HepG2 (cell line): Measurements from ENCODE around the gene MASP2. TPM values are rescaled to one million over a fixed set of nuclear protein-coding genes. Genes with fewer than 3 reads are reported as not detected.

Experiments used
- ATAC-seq: fragments of 200-7000 bp; cut with Tn5 transposase; 3 replicates; pipeline ENCODE4 v1.9.1; 2020; ENCODE audit warnings: mild to moderate bottlenecking, moderate library complexity
- BruUV-seq: library from RNA; stranded (reverse); fragments of 400-500 nt; replicated peaks from 2 replicates; lab custom pipeline; 2021; lab: Mats Ljungman, UMichigan
- CTCF ChIA-PET: fragments of 300-600 bp; formaldehyde crosslinking; extraction: SDS; loops from one replicate; lab custom pipeline; 2021; ENCODE audit warnings: low total read pairs, inconsistent platforms, low intra/inter-chr PET ratio; lab: Yijun Ruan, JAX
- POLR2A ChIA-PET: fragments of 350-600 bp; sonication (Branson Sonifier 250); formaldehyde crosslinking; loops from one replicate; lab custom pipeline; 2020; ENCODE audit warnings: antibody characterized with exemption, inconsistent platforms; lab: Yijun Ruan, JAX
- DNase-seq: peaks from one replicate; pipeline ENCODE4 v3.0.0-alpha.2; 2015; ENCODE audit warnings: low spot score
- FAIRE-seq: peaks from 3 replicates; lab custom pipeline; 2011; peaks lifted over from hg19 to GRCh38; lab: Jason Lieb, UNC
- H2AFZ ChIP-seq: one replicate; pipeline ENCODE4 v1.6.1; 2011; ENCODE audit warnings: low read length, inconsistent platforms
- H3K27ac ChIP-seq: fragments of 300-600 bp; 3 replicates; pipeline ENCODE4 v1.8.0; 2011; ENCODE audit warnings: mixed run types, mild to moderate bottlenecking, mixed read lengths, low read length, inconsistent platforms; ENCODE audit not compliant: insufficient read depth; ENCODE audit errors: extremely low read length
- H3K27me3 ChIP-seq, 2 experiments: fragments of 200-600 bp in 1 of 2; 2 replicates in 1 of 2; 3 replicates in 1 of 2; pipeline versions ENCODE4 v1.6.0 to v1.8.0; 2011; ENCODE audit warnings: low read length in 2 of 2, mild to moderate bottlenecking in 2 of 2, moderate library complexity in 2 of 2, inconsistent platforms in 1 of 2; ENCODE audit not compliant: insufficient read depth in 2 of 2, control insufficient read depth in 1 of 2
- H3K36me3 ChIP-seq, 2 experiments: fragments of 200-600 bp in 1 of 2; replicated peaks in 1 of 2; 2 replicates in 1 of 2; 3 replicates in 1 of 2; pipeline versions ENCODE4 v1.5.1 to v1.8.0; 2011; ENCODE audit warnings: low read length in 2 of 2, inconsistent platforms in 1 of 2; ENCODE audit not compliant: insufficient read depth in 2 of 2, control insufficient read depth in 1 of 2
- H3K4me1 ChIP-seq: 2 replicates; pipeline ENCODE4 v1.5.1; 2012; ENCODE audit warnings: low read length, inconsistent platforms; ENCODE audit not compliant: insufficient read depth
- H3K4me2 ChIP-seq: 2 replicates; pipeline ENCODE4 v1.6.0; 2011; ENCODE audit warnings: low read depth, low read length, inconsistent platforms
- H3K4me3 ChIP-seq, 3 experiments: fragments of 200-600 bp in 1 of 3; sonication (generic), shearing (Covaris generic) in 1 of 3; replicated peaks in 1 of 3; 2 replicates each; pipeline ENCODE4 v1.5.1; 2011 to 2016; ENCODE audit warnings: low read length in 3 of 3, inconsistent platforms in 2 of 3, low read depth in 2 of 3, mild to moderate bottlenecking in 2 of 3, control low read depth in 1 of 3, mixed read lengths in 1 of 3; ENCODE audit not compliant: insufficient read depth in 1 of 3
- H3K79me2 ChIP-seq: one replicate; pipeline ENCODE4 v1.6.1; 2011; ENCODE audit warnings: low read length, inconsistent platforms; ENCODE audit not compliant: insufficient read depth
- H3K9ac ChIP-seq: 2 replicates; pipeline ENCODE4 v1.6.0; 2011; ENCODE audit warnings: mild to moderate bottlenecking, low read depth, low read length, inconsistent platforms; ENCODE audit not compliant: insufficient read depth
- H3K9me3 ChIP-seq: 2 replicates; pipeline ENCODE4 v1.5.1; 2012; ENCODE audit warnings: mild to moderate bottlenecking, low read length
- H4K20me1 ChIP-seq: 2 replicates; pipeline ENCODE4 v1.6.0; 2011; ENCODE audit warnings: inconsistent platforms, mild to moderate bottlenecking, low read length, moderate library complexity; ENCODE audit not compliant: insufficient read depth
- MTA1 ChIP-seq: sonication (generic); formaldehyde crosslinking; IDR thresholded peaks from 2 replicates; pipeline ENCODE4 v1.4.0; 2020; ENCODE audit warnings: missing genetic modification reagents, mild to moderate bottlenecking, borderline replicate concordance
- MXD3 ChIP-seq: IDR thresholded peaks from 2 replicates; pipeline ENCODE4 v1.6.1; 2016; ENCODE audit warnings: mild to moderate bottlenecking, missing biosample characterization, missing genetic modification reagents
- NAIF1 ChIP-seq: sonication (generic); formaldehyde crosslinking; IDR thresholded peaks from 2 replicates; pipeline ENCODE4 v1.5.0; 2020; ENCODE audit warnings: mild to moderate bottlenecking, missing genetic modification reagents, borderline replicate concordance
- RBM39 ChIP-seq: fragments of 200-400 bp; formaldehyde crosslinking; IDR thresholded peaks from one replicate; pipeline ENCODE4 v1.6.1; 2018; ENCODE audit warnings: antibody characterized with exemption, mild to moderate bottlenecking, low read depth, low read length; ENCODE audit not compliant: poor library complexity, severe bottlenecking
- SETDB1 ChIP-seq: sonication (generic); formaldehyde crosslinking; IDR thresholded peaks from 2 replicates; pipeline ENCODE4 v1.5.1; 2020; ENCODE audit warnings: missing genetic modification reagents, mild to moderate bottlenecking, borderline replicate concordance
- TCF7 ChIP-seq: sonication (generic); IDR thresholded peaks from 2 replicates; pipeline ENCODE4 v1.6.1; 2016; ENCODE audit warnings: antibody characterized with exemption, low read depth
- THAP11 ChIP-seq: IDR thresholded peaks from 2 replicates; pipeline ENCODE4 v1.6.1; 2016; ENCODE audit warnings: missing biosample characterization, missing genetic modification reagents
- ZSCAN12 ChIP-seq: sonication (generic); formaldehyde crosslinking; IDR thresholded peaks from 2 replicates; pipeline ENCODE4 v1.9.0; 2021; ENCODE audit warnings: mild to moderate bottlenecking, missing genetic modification reagents
- WGBS: methylation state at CpG from one replicate; pipeline ENCODE4 v1.1.6; 2017; ENCODE audit warnings: low lambda C conversion rate; 5-methylcytosine and 5-hydroxymethylcytosine counted together
- in situ Hi-C: cut with HindIII; loops from 2 replicates; pipeline ENCODE4 v1.10.0; 2017; ENCODE audit warnings: low pct_unique_long_range_greater_than_20kb; ENCODE audit not compliant: extremely low pct_ligation_motif_present
- intact Hi-C: fragments of 100-400 bp; cut with micrococcal nuclease; formaldehyde crosslinking; loops from one replicate; pipeline ENCODE4 v1.10.0; 2022; ENCODE audit not compliant: unreplicated experiment
- polyA plus RNA-seq, 8 experiments: library from polyadenylated mRNA; depleted of rRNA in 3 of 8; stranded (reverse) in 7 of 8; unstranded in 1 of 8; fragments of >200 nt; fragmentation: Illumina TruSeq in 4 of 8; extraction: Trizol in 4 of 8; gene quantifications; 2 replicates each; pipeline versions ENCODE4 v1.2.1 to v1.2.3, GENCODE V29; 2011 to 2016; ENCODE audit warnings: low read depth in 4 of 8, missing spikeins in 1 of 8, mixed read lengths in 1 of 8; ENCODE audit not compliant: insufficient read depth in 1 of 8
- total RNA-seq, 5 experiments: library from RNA; depleted of rRNA; stranded (reverse); fragments of >200 nt; fragmentation: Illumina TruSeq; extraction: Trizol; gene quantifications; 2 replicates each; pipeline ENCODE4 v1.2.3, GENCODE V29; 2016; ENCODE audit warnings: low read depth in 1 of 5
- TF ChIP-seq, protein P1 (sequence below), 2 experiments: IDR thresholded peaks; 2 replicates each; pipeline ENCODE4 v1.6.1; 2011 to 2012; ENCODE audit warnings: low read length in 2 of 2, borderline replicate concordance in 1 of 2, low read depth in 1 of 2, mild to moderate bottlenecking in 1 of 2, moderate library complexity in 1 of 2
- TF ChIP-seq, protein P2 (sequence below): sonication (generic); formaldehyde crosslinking; IDR thresholded peaks from 2 replicates; pipeline ENCODE4 v1.5.1; 2020; ENCODE audit warnings: mild to moderate bottlenecking, missing genetic modification reagents, borderline replicate concordance
- TF ChIP-seq, protein P3 (sequence below): sonication (generic); formaldehyde crosslinking; IDR thresholded peaks from 2 replicates; pipeline ENCODE4 v1.8.1; 2023; ENCODE audit warnings: mild to moderate bottlenecking, missing genetic modification reagents

Gene MASP2
- total and polyA plus RNA-seq, 2 of the 13 experiments (the other 11 are each of a cell fraction or from before 2014, with no cell fraction given) = 7.1 to 11.8 TPM

DNA sequence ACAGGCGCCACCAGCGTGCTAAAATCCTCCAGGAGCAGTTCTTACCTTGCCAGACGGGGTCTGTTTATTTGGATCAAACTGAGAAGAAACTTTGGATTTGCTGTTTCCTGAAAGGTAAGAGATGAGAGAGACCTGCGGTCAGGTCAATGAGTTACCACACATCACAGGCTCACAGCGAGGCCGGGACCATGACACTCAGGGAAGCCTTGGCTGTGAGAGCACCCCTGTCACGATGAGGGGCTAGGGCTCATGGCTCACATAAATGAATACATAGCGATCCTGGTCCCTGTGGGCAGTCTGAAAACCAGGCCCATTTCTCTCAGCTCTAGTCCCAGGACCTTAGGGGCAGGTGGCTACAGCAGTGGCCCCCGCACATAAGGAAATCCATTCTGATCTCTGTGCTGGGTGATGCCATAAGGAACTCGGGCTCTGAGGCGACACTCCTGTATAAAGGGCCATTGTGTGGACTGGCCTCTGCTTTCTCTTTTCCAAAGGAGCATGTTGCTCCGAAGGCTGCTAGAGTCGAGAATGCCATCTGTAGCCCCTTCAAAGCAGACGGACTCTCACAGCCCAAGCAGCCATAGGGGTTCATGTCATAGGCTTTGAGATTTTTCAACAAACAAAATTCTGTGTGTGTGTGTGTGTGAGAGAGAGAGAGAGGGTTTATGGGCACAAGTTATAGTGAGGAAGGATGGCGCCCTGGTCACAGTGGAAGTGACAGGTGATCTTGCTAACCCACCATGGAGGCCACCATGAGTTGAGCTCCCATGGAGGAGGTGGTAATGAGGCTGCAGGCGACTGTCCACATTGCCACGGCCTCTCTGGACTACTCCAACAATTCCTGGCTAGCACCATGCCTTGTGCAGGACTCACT lies 21.8 kb upstream of the MASP2 start:
- intact Hi-C loops = no loop called here
- Histone ChIP-seq H3K4me1 (no peaks in the 10 kb centered on the region), H3K9ac (no peak overlapping the region), H3K79me2 (no peaks in the 10 kb centered on the region), H4K20me1 (no peaks in the 10 kb centered on the region), H2AFZ (no peak overlapping the region), H3K27me3 (no peaks in the 10 kb centered on the region), H3K4me3 (no peak overlapping the region), H3K9me3 (no peaks in the 10 kb centered on the region), H3K27ac (no peak overlapping the region), H3K36me3 (peaks cover 45 to 85% of the 10 kb centered on the region in 2 experiments), H3K4me2 (no peak overlapping the region)
- ATAC-seq = no peak
- no peak for FAIRE-seq
- in situ Hi-C loops = no loop called here
- ChIA-PET CTCF (no interaction called here), POLR2A (no interaction called here)
- BruUV-seq = no TSS peak
- WGBS = 97% methylated on average over 11 of the region's 17 CpGs
- no peak for DNase-seq
- no peak for TF ChIP-seq MXD3 (CRISPR knock-in tag)
- TF ChIP-seq, protein P1, sequence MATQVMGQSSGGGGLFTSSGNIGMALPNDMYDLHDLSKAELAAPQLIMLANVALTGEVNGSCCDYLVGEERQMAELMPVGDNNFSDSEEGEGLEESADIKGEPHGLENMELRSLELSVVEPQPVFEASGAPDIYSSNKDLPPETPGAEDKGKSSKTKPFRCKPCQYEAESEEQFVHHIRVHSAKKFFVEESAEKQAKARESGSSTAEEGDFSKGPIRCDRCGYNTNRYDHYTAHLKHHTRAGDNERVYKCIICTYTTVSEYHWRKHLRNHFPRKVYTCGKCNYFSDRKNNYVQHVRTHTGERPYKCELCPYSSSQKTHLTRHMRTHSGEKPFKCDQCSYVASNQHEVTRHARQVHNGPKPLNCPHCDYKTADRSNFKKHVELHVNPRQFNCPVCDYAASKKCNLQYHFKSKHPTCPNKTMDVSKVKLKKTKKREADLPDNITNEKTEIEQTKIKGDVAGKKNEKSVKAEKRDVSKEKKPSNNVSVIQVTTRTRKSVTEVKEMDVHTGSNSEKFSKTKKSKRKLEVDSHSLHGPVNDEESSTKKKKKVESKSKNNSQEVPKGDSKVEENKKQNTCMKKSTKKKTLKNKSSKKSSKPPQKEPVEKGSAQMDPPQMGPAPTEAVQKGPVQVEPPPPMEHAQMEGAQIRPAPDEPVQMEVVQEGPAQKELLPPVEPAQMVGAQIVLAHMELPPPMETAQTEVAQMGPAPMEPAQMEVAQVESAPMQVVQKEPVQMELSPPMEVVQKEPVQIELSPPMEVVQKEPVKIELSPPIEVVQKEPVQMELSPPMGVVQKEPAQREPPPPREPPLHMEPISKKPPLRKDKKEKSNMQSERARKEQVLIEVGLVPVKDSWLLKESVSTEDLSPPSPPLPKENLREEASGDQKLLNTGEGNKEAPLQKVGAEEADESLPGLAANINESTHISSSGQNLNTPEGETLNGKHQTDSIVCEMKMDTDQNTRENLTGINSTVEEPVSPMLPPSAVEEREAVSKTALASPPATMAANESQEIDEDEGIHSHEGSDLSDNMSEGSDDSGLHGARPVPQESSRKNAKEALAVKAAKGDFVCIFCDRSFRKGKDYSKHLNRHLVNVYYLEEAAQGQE (IDR thresholded peaks at IDR 0.05; ENCODE audit: borderline replicate concordance in 1 of 2, low read depth in 1 of 2, low read length in 2 of 2) = no peak
- TF ChIP-seq, protein P2, sequence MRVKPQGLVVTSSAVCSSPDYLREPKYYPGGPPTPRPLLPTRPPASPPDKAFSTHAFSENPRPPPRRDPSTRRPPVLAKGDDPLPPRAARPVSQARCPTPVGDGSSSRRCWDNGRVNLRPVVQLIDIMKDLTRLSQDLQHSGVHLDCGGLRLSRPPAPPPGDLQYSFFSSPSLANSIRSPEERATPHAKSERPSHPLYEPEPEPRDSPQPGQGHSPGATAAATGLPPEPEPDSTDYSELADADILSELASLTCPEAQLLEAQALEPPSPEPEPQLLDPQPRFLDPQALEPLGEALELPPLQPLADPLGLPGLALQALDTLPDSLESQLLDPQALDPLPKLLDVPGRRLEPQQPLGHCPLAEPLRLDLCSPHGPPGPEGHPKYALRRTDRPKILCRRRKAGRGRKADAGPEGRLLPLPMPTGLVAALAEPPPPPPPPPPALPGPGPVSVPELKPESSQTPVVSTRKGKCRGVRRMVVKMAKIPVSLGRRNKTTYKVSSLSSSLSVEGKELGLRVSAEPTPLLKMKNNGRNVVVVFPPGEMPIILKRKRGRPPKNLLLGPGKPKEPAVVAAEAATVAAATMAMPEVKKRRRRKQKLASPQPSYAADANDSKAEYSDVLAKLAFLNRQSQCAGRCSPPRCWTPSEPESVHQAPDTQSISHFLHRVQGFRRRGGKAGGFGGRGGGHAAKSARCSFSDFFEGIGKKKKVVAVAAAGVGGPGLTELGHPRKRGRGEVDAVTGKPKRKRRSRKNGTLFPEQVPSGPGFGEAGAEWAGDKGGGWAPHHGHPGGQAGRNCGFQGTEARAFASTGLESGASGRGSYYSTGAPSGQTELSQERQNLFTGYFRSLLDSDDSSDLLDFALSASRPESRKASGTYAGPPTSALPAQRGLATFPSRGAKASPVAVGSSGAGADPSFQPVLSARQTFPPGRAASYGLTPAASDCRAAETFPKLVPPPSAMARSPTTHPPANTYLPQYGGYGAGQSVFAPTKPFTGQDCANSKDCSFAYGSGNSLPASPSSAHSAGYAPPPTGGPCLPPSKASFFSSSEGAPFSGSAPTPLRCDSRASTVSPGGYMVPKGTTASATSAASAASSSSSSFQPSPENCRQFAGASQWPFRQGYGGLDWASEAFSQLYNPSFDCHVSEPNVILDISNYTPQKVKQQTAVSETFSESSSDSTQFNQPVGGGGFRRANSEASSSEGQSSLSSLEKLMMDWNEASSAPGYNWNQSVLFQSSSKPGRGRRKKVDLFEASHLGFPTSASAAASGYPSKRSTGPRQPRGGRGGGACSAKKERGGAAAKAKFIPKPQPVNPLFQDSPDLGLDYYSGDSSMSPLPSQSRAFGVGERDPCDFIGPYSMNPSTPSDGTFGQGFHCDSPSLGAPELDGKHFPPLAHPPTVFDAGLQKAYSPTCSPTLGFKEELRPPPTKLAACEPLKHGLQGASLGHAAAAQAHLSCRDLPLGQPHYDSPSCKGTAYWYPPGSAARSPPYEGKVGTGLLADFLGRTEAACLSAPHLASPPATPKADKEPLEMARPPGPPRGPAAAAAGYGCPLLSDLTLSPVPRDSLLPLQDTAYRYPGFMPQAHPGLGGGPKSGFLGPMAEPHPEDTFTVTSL = no peak
- TF ChIP-seq, protein P3, sequence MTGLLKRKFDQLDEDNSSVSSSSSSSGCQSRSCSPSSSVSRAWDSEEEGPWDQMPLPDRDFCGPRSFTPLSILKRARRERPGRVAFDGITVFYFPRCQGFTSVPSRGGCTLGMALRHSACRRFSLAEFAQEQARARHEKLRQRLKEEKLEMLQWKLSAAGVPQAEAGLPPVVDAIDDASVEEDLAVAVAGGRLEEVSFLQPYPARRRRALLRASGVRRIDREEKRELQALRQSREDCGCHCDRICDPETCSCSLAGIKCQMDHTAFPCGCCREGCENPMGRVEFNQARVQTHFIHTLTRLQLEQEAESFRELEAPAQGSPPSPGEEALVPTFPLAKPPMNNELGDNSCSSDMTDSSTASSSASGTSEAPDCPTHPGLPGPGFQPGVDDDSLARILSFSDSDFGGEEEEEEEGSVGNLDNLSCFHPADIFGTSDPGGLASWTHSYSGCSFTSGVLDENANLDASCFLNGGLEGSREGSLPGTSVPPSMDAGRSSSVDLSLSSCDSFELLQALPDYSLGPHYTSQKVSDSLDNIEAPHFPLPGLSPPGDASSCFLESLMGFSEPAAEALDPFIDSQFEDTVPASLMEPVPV (CRISPR knock-in tag) = no peak
- TF ChIP-seq THAP11 (CRISPR knock-in tag) = no peak
- TF ChIP-seq TCF7 = no peak
- TF ChIP-seq NAIF1 (CRISPR knock-in tag) = no peak
- no peak for TF ChIP-seq ZSCAN12 (CRISPR knock-in tag)
- TF ChIP-seq RBM39 = no peak
- TF ChIP-seq MTA1 (CRISPR knock-in tag) = no peak
- TF ChIP-seq SETDB1 (CRISPR knock-in tag) = no peak
